Neural progenitor cell (in vitro differentiated cells): Measurements from ENCODE around the gene CYP8B1.

Experiments
- EZH2 ChIP-seq: fragments of 200-600 bp; sonication (generic); IDR thresholded peaks from 2 replicates; pipeline ENCODE4 v1.6.1; 2017; ENCODE audit warnings: antibody characterized with exemption, mild to moderate bottlenecking, moderate library complexity
- EZH2phosphoT487 ChIP-seq: fragments of 200-600 bp; sonication (generic); IDR thresholded peaks from 2 replicates; pipeline ENCODE4 v1.6.1; 2017; ENCODE audit warnings: antibody characterized with exemption
- TF ChIP-seq, protein P1 (sequence below): fragments of 200-600 bp; sonication (generic); IDR thresholded peaks from 2 replicates; pipeline ENCODE4 v1.5.1; 2017; ENCODE audit warnings: antibody characterized with exemption, mild to moderate bottlenecking

DNA sequence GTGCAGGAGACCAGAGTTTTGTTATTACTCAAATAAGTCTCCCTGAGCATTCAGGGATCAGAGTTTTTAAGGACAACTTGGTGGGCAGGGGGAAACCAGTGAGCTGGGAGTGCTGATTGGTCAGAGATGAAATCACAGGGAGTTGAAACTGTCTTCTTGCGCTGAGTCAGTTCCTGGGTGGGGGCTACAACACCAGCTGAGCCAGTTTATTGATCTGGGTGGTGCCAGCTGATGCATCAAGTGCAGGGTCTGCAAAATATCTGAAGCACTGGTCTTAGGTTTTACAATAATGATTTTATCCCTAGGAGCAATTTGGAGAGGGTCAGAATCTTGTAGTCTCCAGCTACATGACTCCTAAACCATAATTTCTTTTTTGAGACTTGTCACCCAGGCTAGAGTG, 16.5 kb upstream of the CYP8B1 start:
- TF ChIP-seq, protein P1, sequence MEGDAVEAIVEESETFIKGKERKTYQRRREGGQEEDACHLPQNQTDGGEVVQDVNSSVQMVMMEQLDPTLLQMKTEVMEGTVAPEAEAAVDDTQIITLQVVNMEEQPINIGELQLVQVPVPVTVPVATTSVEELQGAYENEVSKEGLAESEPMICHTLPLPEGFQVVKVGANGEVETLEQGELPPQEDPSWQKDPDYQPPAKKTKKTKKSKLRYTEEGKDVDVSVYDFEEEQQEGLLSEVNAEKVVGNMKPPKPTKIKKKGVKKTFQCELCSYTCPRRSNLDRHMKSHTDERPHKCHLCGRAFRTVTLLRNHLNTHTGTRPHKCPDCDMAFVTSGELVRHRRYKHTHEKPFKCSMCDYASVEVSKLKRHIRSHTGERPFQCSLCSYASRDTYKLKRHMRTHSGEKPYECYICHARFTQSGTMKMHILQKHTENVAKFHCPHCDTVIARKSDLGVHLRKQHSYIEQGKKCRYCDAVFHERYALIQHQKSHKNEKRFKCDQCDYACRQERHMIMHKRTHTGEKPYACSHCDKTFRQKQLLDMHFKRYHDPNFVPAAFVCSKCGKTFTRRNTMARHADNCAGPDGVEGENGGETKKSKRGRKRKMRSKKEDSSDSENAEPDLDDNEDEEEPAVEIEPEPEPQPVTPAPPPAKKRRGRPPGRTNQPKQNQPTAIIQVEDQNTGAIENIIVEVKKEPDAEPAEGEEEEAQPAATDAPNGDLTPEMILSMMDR: no peak
- TF ChIP-seq EZH2 (no peak), EZH2phosphoT487 (no peak)
